Dendritic cell treated with granulocyte-macrophage colony-stimulating factor and Interleukin-4, amounts not matched to agents 40 ng/mL and 50 ng/mL, for 4 days (primary cell): ENCODE data around the gene UNC93B1.

Experiments used
- H3K27ac Mint-ChIP-seq: one replicate; pipeline ENCODE4 v1.8.0; 2022; ENCODE audit warnings: mild to moderate bottlenecking, mixed read lengths
- H3K27me3 Mint-ChIP-seq: one replicate; pipeline ENCODE4 v1.8.0; 2022; ENCODE audit warnings: mild to moderate bottlenecking, mixed read lengths
- H3K36me3 Mint-ChIP-seq: one replicate; pipeline ENCODE4 v1.8.0; 2022; ENCODE audit warnings: low read depth, mixed read lengths
- H3K4me1 Mint-ChIP-seq: one replicate; pipeline ENCODE4 v1.8.0; 2022; ENCODE audit warnings: low read depth, mixed read lengths
- H3K4me3 Mint-ChIP-seq: one replicate; pipeline ENCODE4 v1.8.0; 2022; ENCODE audit warnings: mild to moderate bottlenecking, moderate library complexity, mixed read lengths
- H3K9me3 Mint-ChIP-seq: one replicate; pipeline ENCODE4 v1.8.0; 2022; ENCODE audit warnings: mixed read lengths
- intact Hi-C: fragments of 100-400 bp; cut with micrococcal nuclease; formaldehyde crosslinking; loops from one replicate; pipeline ENCODE4 v1.15.0; 2022

The UNC93B1 gene

GRCh38 chr11:68012044-68012842, 8.3 kb upstream of the UNC93B1 start:
- Mint-ChIP-seq H3K4me3 (peak overlapping the region; percentile 87), H3K4me1 (peaks cover 86% of the 10 kb centered on the region), H3K36me3 (peaks cover 57% of the 10 kb centered on the region), H3K27me3 (no peaks in the 10 kb centered on the region), H3K9me3 (no peaks in the 10 kb centered on the region), H3K27ac (peak overlapping the region; percentile 99)
- intact Hi-C loops, result no loop called here

GRCh38 chr11:68011051-68011943, 7.4 kb upstream of the UNC93B1 start:
- Mint-ChIP-seq H3K4me1 (peaks cover 88% of the 10 kb centered on the region), H3K36me3 (peaks cover 47% of the 10 kb centered on the region), H3K9me3 (no peaks in the 10 kb centered on the region), H3K4me3 (peak overlapping the region; percentile 87), H3K27ac (peak overlapping the region; percentile 99), H3K27me3 (no peaks in the 10 kb centered on the region)
- intact Hi-C loops, result loop anchor here (2.0 kb wide), 2 partner anchors 14 to 30 kb away; no protein-coding TSS in a partner anchor

- no peaks in the 10 kb centered on the region for H3K9me3 Mint-ChIP-seq
Measured at GRCh38 chr11:68010090-68011041, 6.5 kb upstream of the UNC93B1 start, which contains the start of gene ALDH3B1. Gene ALDH3B1, plus strand, starts transcription at chr11:68010327. Its CDS starts 4,971 bp downstream, at chr11:68015298.

GRCh38 chr11:68009391-68010089, 5.6 kb upstream of the UNC93B1 start:
- Mint-ChIP-seq H3K9me3 (no peaks in the 10 kb centered on the region), H3K4me3 (peak overlapping the region; percentile 87), H3K4me1 (peaks cover 91% of the 10 kb centered on the region), H3K27me3 (no peaks in the 10 kb centered on the region), H3K36me3 (peaks cover 30% of the 10 kb centered on the region), H3K27ac (peak overlapping the region; percentile 99)
- intact Hi-C loops, result loop anchor here (2.0 kb wide), 2 partner anchors 13 to 31 kb away; no protein-coding TSS in a partner anchor

More at GRCh38 chr11:68010090-68011041, 6.5 kb upstream of the UNC93B1 start, which contains the start of gene ALDH3B1:
- H3K4me1 Mint-ChIP-seq, result peaks cover 91% of the 10 kb centered on the region
- peak within 1 kb of the TSS; percentile 99 for H3K27ac Mint-ChIP-seq
- H3K27me3 Mint-ChIP-seq, result no peaks in the 10 kb centered on the region
- intact Hi-C loops, result loop anchor here (2.0 kb wide), 2 partner anchors 14 to 30 kb away; no protein-coding TSS in a partner anchor
- H3K36me3 Mint-ChIP-seq, result peaks cover 38% of the 10 kb centered on the region
- peak within 1 kb of the TSS; percentile 87 for H3K4me3 Mint-ChIP-seq

- H3K27ac Mint-ChIP-seq, result peak overlapping the region; percentile 99
Measured at GRCh38 chr11:68008381-68009337, 4.8 kb upstream of the UNC93B1 start.

GRCh38 chr11:68007498-68008380, 3.8 kb upstream of the UNC93B1 start:
- H3K9me3 Mint-ChIP-seq, result no peaks in the 10 kb centered on the region
- H3K4me3 Mint-ChIP-seq, result no peak overlapping the region
- intact Hi-C loops, result no loop called here
- H3K4me1 Mint-ChIP-seq, result peaks cover 83% of the 10 kb centered on the region
- H3K27me3 Mint-ChIP-seq, result no peaks in the 10 kb centered on the region
- H3K36me3 Mint-ChIP-seq, result peaks cover 16% of the 10 kb centered on the region
- H3K27ac Mint-ChIP-seq, result peak overlapping the region; percentile 99

More at GRCh38 chr11:68008381-68009337, 4.8 kb upstream of the UNC93B1 start:
- peaks cover 21% of the 10 kb centered on the region for H3K36me3 Mint-ChIP-seq
- no peaks in the 10 kb centered on the region for H3K9me3 Mint-ChIP-seq
- peaks cover 88% of the 10 kb centered on the region for H3K4me1 Mint-ChIP-seq
- peak overlapping the region; percentile 87 for H3K4me3 Mint-ChIP-seq
- intact Hi-C loops, result no loop called here
- no peaks in the 10 kb centered on the region for H3K27me3 Mint-ChIP-seq

GRCh38 chr11:68006606-68007166, 2.8 kb upstream of the UNC93B1 start:
- peaks cover 25% of the 10 kb centered on the region for H3K36me3 Mint-ChIP-seq
- no peaks in the 10 kb centered on the region for H3K27me3 Mint-ChIP-seq
- intact Hi-C loops, result no loop called here
- no peaks in the 10 kb centered on the region for H3K9me3 Mint-ChIP-seq
- H3K4me3 Mint-ChIP-seq, result no peak overlapping the region
- H3K27ac Mint-ChIP-seq, result no peak overlapping the region
- peaks cover 83% of the 10 kb centered on the region for H3K4me1 Mint-ChIP-seq

GRCh38 chr11:68004551-68005335, 846 bp upstream of the UNC93B1 start:
- Mint-ChIP-seq H3K9me3 (no peaks in the 10 kb centered on the region), H3K27me3 (no peaks in the 10 kb centered on the region), H3K4me3 (peak overlapping the region; percentile 70), H3K36me3 (peaks cover 32% of the 10 kb centered on the region), H3K27ac (peak overlapping the region; percentile 72), H3K4me1 (peaks cover 74% of the 10 kb centered on the region)
- intact Hi-C loops, result no loop called here

- intact Hi-C loops, result no loop called here
- H3K9me3 Mint-ChIP-seq, result no peaks in the 10 kb centered on the region
- H3K27ac Mint-ChIP-seq, result peak overlapping the region; percentile 72
Measured at GRCh38 chr11:68002938-68003845, 705 bp downstream of the UNC93B1 start.

GRCh38 chr11:68002575-68002937, 1.3 kb downstream of the UNC93B1 start:
- peaks cover 77% of the 10 kb centered on the region for H3K4me1 Mint-ChIP-seq
- H3K4me3 Mint-ChIP-seq, result peak overlapping the region; percentile 87
- peak overlapping the region; percentile 72 for H3K27ac Mint-ChIP-seq
- no peaks in the 10 kb centered on the region for H3K27me3 Mint-ChIP-seq
- H3K9me3 Mint-ChIP-seq, result no peaks in the 10 kb centered on the region
- intact Hi-C loops, result no loop called here
- peaks cover 54% of the 10 kb centered on the region for H3K36me3 Mint-ChIP-seq

More at GRCh38 chr11:68002938-68003845, 705 bp downstream of the UNC93B1 start:
- H3K36me3 Mint-ChIP-seq, result peaks cover 47% of the 10 kb centered on the region
- H3K27me3 Mint-ChIP-seq, result no peaks in the 10 kb centered on the region
- peak overlapping the region; percentile 87 for H3K4me3 Mint-ChIP-seq
- H3K4me1 Mint-ChIP-seq, result peaks cover 74% of the 10 kb centered on the region
